Stimulated activated CD8-positive, alpha-beta memory T cell treated with anti-CD3 and anti-CD28 coated beads, Interleukin-12 subunit alpha, Interleukin-12 subunit beta, amount 100 ng/mL, for 24 hours (primary cell): ENCODE data around the gene ARHGEF33.

Experiments
- DNase-seq: peaks from one replicate; pipeline ENCODE4 v3.0.0-alpha.2; 2020; ENCODE audit errors: extremely low read depth

ARHGEF33 gene

GRCh38 chr2:39017334-39017733 is 127.7 kb downstream of the ARHGEF33 start:
- no peak for DNase-seq

- DNase-seq, result no peak
Measured at GRCh38 chr2:39018638-39019037, 129.0 kb downstream of the ARHGEF33 start.

DNA sequence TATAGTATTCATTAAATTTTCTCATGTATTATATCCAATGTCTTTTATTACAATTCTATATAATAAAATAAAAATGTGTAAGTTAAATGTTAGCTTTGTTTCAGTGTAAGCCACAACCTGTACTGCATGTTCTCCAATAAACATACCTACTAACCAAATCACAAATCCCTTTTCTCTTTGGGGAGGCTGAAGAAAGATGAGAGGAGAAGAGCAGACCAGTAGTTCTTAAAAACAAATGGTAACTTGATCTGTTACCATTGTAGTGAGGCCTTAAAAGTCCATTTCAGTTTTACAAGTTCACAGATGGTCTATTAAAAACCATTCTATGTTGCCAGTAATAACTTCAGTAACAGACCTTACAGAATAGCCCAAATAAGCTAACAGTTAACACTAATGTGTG is 130.7 kb downstream of the ARHGEF33 start:
- no peak for DNase-seq

- no peak for DNase-seq
Measured at GRCh38 chr2:39022642-39023235, 133.1 kb downstream of the ARHGEF33 start.

DNA sequence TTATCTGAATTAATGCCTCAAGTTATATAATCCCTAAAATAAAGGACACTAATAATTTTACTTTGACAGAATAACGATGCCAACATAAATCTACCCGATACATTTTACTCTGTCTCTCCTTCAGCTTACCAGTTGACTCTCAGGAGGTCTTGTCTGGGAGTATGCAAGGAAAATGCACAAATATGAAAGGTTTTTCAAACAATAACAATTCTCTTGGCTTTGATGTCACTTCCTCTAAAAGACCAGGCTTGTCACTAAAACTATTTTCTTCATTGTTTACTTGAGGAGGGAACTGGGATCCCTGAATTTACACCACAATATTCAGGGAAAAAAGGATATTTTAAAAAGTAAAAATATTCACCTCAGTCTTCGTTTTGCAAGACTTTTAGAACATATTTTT is 134.0 kb downstream of the ARHGEF33 start:
- DNase-seq, result no peak

- no peak for DNase-seq
Measured at GRCh38 chr2:39024833-39025232, 135.2 kb downstream of the ARHGEF33 start.
